CD4-positive, CD25-positive, alpha-beta regulatory T cell (primary cell): ENCODE data around the gene GPR68. TPM values are rescaled to one million over a fixed set of nuclear protein-coding genes. Genes with fewer than 3 reads are reported as not detected.

Experiments used
- ATAC-seq, 2 donors: fragments of 150-1000 bp; cut with Tn5 transposase; one replicate each; pipeline ENCODE4 v1.10.0; 2021; ENCODE audit warnings: low read depth in 2 of 2, moderate number of reproducible peaks in 2 of 2, moderate library complexity in 1 of 2
- DNase-seq, 3 donors: peaks; one replicate each; pipeline versions ENCODE4 v3.0.0 to v3.0.0-alpha.2; 2012 to 2022; ENCODE audit warnings: mixed read lengths in 1 of 3
- H3K27ac ChIP-seq: one replicate; pipeline ENCODE4 v1.7.0; 2013; ENCODE audit warnings: mild to moderate bottlenecking, low read length; ENCODE audit not compliant: insufficient read depth, poor library complexity, severe bottlenecking
- H3K27me3 ChIP-seq: one replicate; pipeline ENCODE4 v1.7.0; 2013; ENCODE audit warnings: low read length; ENCODE audit not compliant: control insufficient read depth, insufficient read depth
- H3K36me3 ChIP-seq: one replicate; pipeline ENCODE4 v1.7.0; 2013; ENCODE audit warnings: mild to moderate bottlenecking, low read length, moderate library complexity; ENCODE audit not compliant: control insufficient read depth, insufficient read depth
- H3K4me1 ChIP-seq: 2 replicates; pipeline ENCODE4 v1.7.0; 2013; ENCODE audit warnings: mild to moderate bottlenecking, low read length; ENCODE audit not compliant: insufficient read depth, control insufficient read depth, poor library complexity, severe bottlenecking
- H3K4me3 ChIP-seq: one replicate; pipeline ENCODE4 v1.7.0; 2013; ENCODE audit warnings: low read depth, mild to moderate bottlenecking, low read length, moderate library complexity
- H3K9me3 ChIP-seq, 2 experiments: 1 replicate in 1 of 2; 2 replicates in 1 of 2; pipeline ENCODE4 v1.7.0; 2013; ENCODE audit warnings: low read length in 2 of 2, mild to moderate bottlenecking in 1 of 2, moderate library complexity in 1 of 2; ENCODE audit not compliant: control insufficient read depth in 2 of 2
- H3K27ac Mint-ChIP-seq, 3 donors: one replicate each; pipeline ENCODE4 v1.8.0; 2020 to 2022; ENCODE audit warnings: mild to moderate bottlenecking in 3 of 3, mixed read lengths in 3 of 3, moderate library complexity in 2 of 3
- H3K27me3 Mint-ChIP-seq: one replicate; pipeline ENCODE4 v1.8.0; 2022; ENCODE audit warnings: mild to moderate bottlenecking, mixed read lengths
- H3K36me3 Mint-ChIP-seq: one replicate; pipeline ENCODE4 v1.8.0; 2020; ENCODE audit warnings: mixed read lengths
- H3K4me1 Mint-ChIP-seq, 4 donors: one replicate each; pipeline ENCODE4 v1.8.0; 2020 to 2022; ENCODE audit warnings: mixed read lengths in 4 of 4, mild to moderate bottlenecking in 1 of 4
- H3K4me3 Mint-ChIP-seq, 4 donors: one replicate each; pipeline ENCODE4 v1.8.0; 2020 to 2022; ENCODE audit warnings: mild to moderate bottlenecking in 4 of 4, mixed read lengths in 4 of 4, moderate library complexity in 3 of 4
- H3K9me3 Mint-ChIP-seq, 7 donors: one replicate each; pipeline ENCODE4 v1.8.0; 2020 to 2022; ENCODE audit warnings: mixed read lengths in 7 of 7, mild to moderate bottlenecking in 3 of 7, moderate library complexity in 2 of 7
- polyA plus RNA-seq, 4 donors: library from polyadenylated mRNA; unstranded; fragments of 300-500 nt; fragmentation: Illumina TruSeq; gene quantifications; one replicate each; pipeline ENCODE4 v1.2.3, GENCODE V29; 2021
- total RNA-seq: library from RNA; stranded (reverse); gene quantifications from one replicate; pipeline ENCODE4 v1.2.3, GENCODE V29; 2022

The GPR68 gene
- total and polyA plus RNA-seq, 5 donors from 2014 or later: 8.5 to 19.1 (median 12.8) TPM

DNA sequence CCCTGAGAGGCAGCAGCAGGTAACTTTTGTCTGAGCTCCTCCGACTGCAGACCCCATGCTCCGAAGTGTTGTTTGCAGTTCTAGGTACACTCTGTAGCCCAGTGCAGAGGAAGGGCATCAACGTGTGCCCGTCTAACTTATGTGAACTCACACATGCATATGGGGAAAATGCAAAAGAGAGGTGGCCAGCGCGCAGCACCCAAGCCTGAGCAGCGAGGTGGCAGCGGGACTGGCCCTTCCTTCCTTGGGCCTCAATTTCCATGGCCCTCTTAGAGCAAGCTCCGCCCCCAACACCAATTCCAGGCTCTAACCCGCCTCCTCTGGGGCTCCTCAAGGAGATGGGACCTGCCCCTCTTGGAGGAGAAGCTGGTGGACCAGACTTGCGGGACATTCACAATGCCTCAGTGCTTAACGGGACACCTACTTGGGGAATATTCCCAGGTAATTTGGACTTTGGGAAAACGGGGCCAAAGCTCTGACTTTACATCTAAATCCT is 27.7 kb downstream of the GPR68 start:
- H3K36me3 ChIP-seq: peaks cover 55% of the 10 kb centered on the region

DNA sequence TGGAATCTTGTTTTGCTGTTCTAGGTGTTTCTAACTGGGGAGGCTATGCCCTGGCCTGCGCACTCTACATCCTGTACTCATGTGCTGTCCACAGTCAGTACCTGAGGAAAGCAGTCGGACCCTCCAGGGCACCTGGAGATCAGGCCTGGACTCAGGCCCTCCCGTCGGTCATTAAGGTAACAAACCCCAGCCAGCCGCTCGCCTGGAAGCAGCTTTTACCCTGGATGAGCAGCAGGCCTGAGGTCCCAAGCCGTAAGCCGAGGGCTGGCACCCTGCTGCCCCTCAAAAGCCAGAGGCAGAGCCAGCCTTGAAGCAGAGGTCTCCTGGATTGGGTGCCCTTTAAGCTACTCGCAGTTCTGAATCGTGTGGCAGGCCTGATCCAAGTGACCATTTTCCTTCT is 29.1 kb downstream of the GPR68 start:
- H3K9me3 ChIP-seq: no peaks in the 10 kb centered on the region
- Mint-ChIP-seq H3K36me3 (peaks cover 50% of the 10 kb centered on the region), H3K9me3 (no peaks in the 10 kb centered on the region), H3K27me3 (no peaks in the 10 kb centered on the region), H3K4me3 (no peak overlapping the region), H3K27ac (peak overlapping the region in 1 of 3 donors; percentile 69), H3K4me1 (peaks cover 4 to 9% (median 7%) of the 10 kb centered on the region in 4 donors)
- H3K4me1 ChIP-seq: no peaks in the 10 kb centered on the region
- H3K36me3 ChIP-seq: peaks cover 63% of the 10 kb centered on the region
- no peak for DNase-seq
- ATAC-seq: no peak
- no peaks in the 10 kb centered on the region for H3K27me3 ChIP-seq
- no peak overlapping the region for H3K27ac ChIP-seq
- no peak overlapping the region for H3K4me3 ChIP-seq

More for the DNA sequence above, 27.7 kb downstream of the GPR68 start:
- no peaks in the 10 kb centered on the region for H3K27me3 Mint-ChIP-seq
- no peaks in the 10 kb centered on the region for H3K9me3 ChIP-seq
- ATAC-seq: no peak
- H3K9me3 Mint-ChIP-seq: no peaks in the 10 kb centered on the region
- peaks cover 0 to 15% (median 14%) of the 10 kb centered on the region in 4 donors for H3K4me1 Mint-ChIP-seq
- peak overlapping the region in 1 of 3 donors; percentile 18 for H3K27ac Mint-ChIP-seq
- H3K4me3 Mint-ChIP-seq: no peak overlapping the region
- no peaks in the 10 kb centered on the region for H3K27me3 ChIP-seq
- no peak overlapping the region for H3K27ac ChIP-seq
- H3K4me3 ChIP-seq: no peak overlapping the region
- H3K36me3 Mint-ChIP-seq: peaks cover 52% of the 10 kb centered on the region
- DNase-seq: no peak
- no peaks in the 10 kb centered on the region for H3K4me1 ChIP-seq

DNA sequence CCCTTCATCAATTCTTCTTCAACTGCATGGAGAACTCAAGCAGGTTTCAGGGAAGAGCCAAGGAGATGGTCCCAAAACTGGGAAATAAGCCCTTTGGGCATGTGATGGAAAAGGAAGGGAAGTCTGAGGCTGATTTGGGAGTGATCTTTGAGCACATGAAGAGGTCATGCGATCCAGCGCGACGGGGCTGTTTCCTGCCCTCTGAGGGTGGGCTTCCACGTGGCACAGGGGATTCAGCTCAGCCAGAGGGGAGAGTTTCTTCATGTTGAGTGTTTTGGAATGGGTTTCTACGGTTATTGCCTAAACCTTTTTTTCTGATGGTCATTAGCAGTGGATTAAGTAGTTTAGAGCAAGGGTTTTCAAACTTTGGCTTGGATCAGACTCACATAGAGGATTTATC is 30.2 kb downstream of the GPR68 start:
- Mint-ChIP-seq H3K27ac (peak overlapping the region in 1 of 3 donors; percentile 69), H3K4me1 (peaks cover 3 to 6% (median 5%) of the 10 kb centered on the region in 4 donors), H3K4me3 (no peak overlapping the region), H3K27me3 (no peaks in the 10 kb centered on the region), H3K36me3 (peaks cover 47% of the 10 kb centered on the region), H3K9me3 (no peaks in the 10 kb centered on the region)
- DNase-seq (no peak), ATAC-seq (no peak)
- H3K27ac ChIP-seq: no peak overlapping the region
- peaks cover 59% of the 10 kb centered on the region for H3K36me3 ChIP-seq
- H3K4me3 ChIP-seq: no peak overlapping the region
- no peaks in the 10 kb centered on the region for H3K4me1 ChIP-seq
- no peaks in the 10 kb centered on the region for H3K27me3 ChIP-seq
- H3K9me3 ChIP-seq: no peaks in the 10 kb centered on the region

DNA sequence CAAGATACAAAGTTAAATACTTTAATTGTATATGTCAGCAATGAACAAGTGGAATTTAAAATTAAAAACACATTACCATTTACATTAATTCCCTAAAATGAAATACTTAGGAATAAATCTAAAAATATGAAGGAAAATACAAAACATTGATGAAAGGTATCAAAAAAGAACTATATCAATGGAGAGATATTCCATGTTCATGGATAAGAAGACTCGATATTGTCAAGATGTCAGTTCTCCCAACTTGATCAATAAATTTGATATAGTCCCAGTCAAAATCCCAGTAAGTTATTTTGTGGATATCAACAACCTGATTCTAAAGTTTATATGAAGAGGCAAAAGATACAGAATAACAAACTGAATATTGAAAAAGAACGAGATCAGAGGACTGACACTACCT is 33.5 kb downstream of the GPR68 start:
- Mint-ChIP-seq H3K27me3 (no peaks in the 10 kb centered on the region), H3K4me3 (no peak overlapping the region), H3K36me3 (peaks cover 44% of the 10 kb centered on the region), H3K27ac (no peak overlapping the region), H3K9me3 (no peaks in the 10 kb centered on the region), H3K4me1 (peaks cover 9 to 15% (median 13%) of the 10 kb centered on the region in 4 donors)
- ATAC-seq (no peak), DNase-seq (no peak)
- Histone ChIP-seq H3K36me3 (peaks cover 64% of the 10 kb centered on the region), H3K4me3 (no peak overlapping the region), H3K4me1 (peaks cover 10% of the 10 kb centered on the region), H3K27ac (no peak overlapping the region), H3K27me3 (no peaks in the 10 kb centered on the region), H3K9me3 (no peaks in the 10 kb centered on the region)

DNA sequence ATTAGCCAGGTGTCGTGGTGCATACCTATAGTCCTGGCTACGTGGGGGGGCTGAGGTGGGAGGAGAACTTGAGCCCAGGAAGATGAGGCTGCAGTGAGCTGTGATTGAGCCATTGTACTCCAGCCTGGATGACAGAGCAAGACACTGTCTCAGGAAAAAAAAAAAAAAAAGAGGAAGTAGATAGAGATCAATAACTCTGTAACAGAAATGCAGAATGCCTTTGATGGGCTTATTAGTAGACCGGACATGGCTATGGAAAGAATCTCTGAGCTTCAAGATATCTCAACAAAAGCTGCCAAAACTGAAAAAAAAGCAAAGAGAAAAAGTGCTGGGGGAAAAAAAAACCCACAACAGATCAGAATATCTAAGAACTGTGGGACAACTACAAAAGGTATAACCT is 37.5 kb downstream of the GPR68 start:
- Mint-ChIP-seq H3K4me1 (peaks cover 9 to 36% (median 18%) of the 10 kb centered on the region in 4 donors), H3K9me3 (no peaks in the 10 kb centered on the region), H3K27me3 (no peaks in the 10 kb centered on the region), H3K36me3 (peaks cover 56% of the 10 kb centered on the region), H3K4me3 (no peak overlapping the region), H3K27ac (peak overlapping the region in 2 of 3 donors; percentile 26 to 65)
- Histone ChIP-seq H3K36me3 (peaks cover 78% of the 10 kb centered on the region), H3K27ac (no peak overlapping the region), H3K4me1 (peaks cover 19% of the 10 kb centered on the region), H3K9me3 (no peaks in the 10 kb centered on the region), H3K27me3 (no peaks in the 10 kb centered on the region), H3K4me3 (no peak overlapping the region)
- no peak for ATAC-seq
- DNase-seq: no peak

DNA sequence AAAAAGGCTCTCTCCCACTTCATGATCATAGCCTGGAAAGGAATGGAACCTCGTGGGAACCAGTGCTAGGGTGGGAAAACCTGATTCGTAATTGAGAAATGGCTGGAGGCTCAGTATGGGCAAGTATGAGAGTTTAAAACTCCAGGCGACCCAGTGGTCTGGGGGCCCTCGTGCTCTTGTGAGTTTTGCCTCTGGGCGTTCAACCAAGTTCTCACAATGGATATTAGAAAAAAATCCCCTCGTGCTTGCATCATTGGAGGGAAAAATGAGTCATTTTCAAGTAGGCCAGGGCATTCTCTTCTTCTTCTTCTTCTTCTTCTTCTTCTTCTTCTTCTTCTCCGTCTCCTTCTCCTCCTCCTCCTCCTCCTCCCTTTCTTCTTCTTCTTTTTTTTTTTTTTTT is 39.0 kb downstream of the GPR68 start:
- no peaks in the 10 kb centered on the region for H3K27me3 ChIP-seq
- H3K4me1 ChIP-seq: peaks cover 21% of the 10 kb centered on the region
- Mint-ChIP-seq H3K4me1 (peaks cover 9 to 41% (median 19%) of the 10 kb centered on the region in 4 donors), H3K9me3 (peaks cover 0 to 2% (median 0%) of the 10 kb centered on the region in 7 donors), H3K27me3 (no peaks in the 10 kb centered on the region), H3K4me3 (no peak overlapping the region), H3K36me3 (peaks cover 52% of the 10 kb centered on the region), H3K27ac (peak overlapping the region in 2 of 3 donors; percentile 18 to 73)
- ATAC-seq (no peak), DNase-seq (no peak)
- peaks cover 76% of the 10 kb centered on the region for H3K36me3 ChIP-seq
- H3K4me3 ChIP-seq: no peak overlapping the region
- H3K9me3 ChIP-seq: no peaks in the 10 kb centered on the region
- H3K27ac ChIP-seq: no peak overlapping the region

DNA sequence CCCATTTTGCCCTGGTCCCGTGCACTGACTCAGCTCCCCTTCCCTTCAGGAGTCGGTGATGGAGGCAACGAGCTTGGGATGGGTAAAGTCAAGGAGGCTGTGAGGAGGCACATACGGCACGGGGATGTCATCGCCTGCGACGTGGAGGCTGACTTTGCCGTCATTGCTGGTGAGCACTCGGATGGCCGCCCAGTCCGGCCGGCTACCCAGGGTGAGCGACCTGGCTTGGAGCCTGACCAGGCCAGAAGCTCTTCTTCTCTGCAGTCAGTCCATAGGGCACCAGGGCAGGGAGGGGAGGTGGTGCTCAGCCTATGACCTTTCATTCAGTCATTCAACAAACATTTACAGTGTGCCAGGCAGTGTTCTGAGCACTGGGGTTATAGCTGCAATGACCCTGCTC is 39.8 kb downstream of the GPR68 start:
- Mint-ChIP-seq H3K36me3 (peaks cover 55% of the 10 kb centered on the region), H3K4me1 (peaks cover 9 to 41% (median 19%) of the 10 kb centered on the region in 4 donors), H3K9me3 (peaks cover 0 to 2% (median 0%) of the 10 kb centered on the region in 7 donors), H3K4me3 (no peak overlapping the region), H3K27ac (peak overlapping the region in 1 of 3 donors; percentile 73), H3K27me3 (no peaks in the 10 kb centered on the region)
- H3K4me1 ChIP-seq: peaks cover 21% of the 10 kb centered on the region
- H3K4me3 ChIP-seq: no peak overlapping the region
- no peaks in the 10 kb centered on the region for H3K9me3 ChIP-seq
- H3K27ac ChIP-seq: no peak overlapping the region
- DNase-seq (no peak), ATAC-seq (no peak)
- H3K36me3 ChIP-seq: peaks cover 81% of the 10 kb centered on the region
- H3K27me3 ChIP-seq: no peaks in the 10 kb centered on the region
